Measurements from ENCODE around the gene BSCL2.

GRCh38 chr11:62689421-62690183, 17.6 kb downstream of the BSCL2 start, which contains the start of gene LRRN4CL:
- no peak for TF ChIP-seq CTCF (IDR thresholded peaks at IDR 0.05)
- TF ChIP-seq POLR2A (IDR thresholded peaks at IDR 0.05), result no peak

All from breast epithelium (tissue), 3 donors.